ENCODE data around the gene RIPK1.

RIPK1 gene

GRCh38 chr6:3162565-3163247, 94.4 kb downstream of the RIPK1 start:
- DNase-seq (ENCODE audit: low read depth in 3 of 3) = peak; percentile 10 to 33 (median 24)

- no peak for DNase-seq (ENCODE audit: low read depth in 3 of 3)
These were observed 94.9 kb downstream of the RIPK1 start for GRCh38 chr6:3163248-3163594.

- no peak for DNase-seq (ENCODE audit: low read depth in 3 of 3)
These were observed 96.1 kb downstream of the RIPK1 start for GRCh38 chr6:3164388-3164787.

Data from stimulated activated CD4-positive, alpha-beta T cell treated with anti-CD3 and anti-CD28 coated beads, TNF-alpha, amount 100 ng/mL, for 48 hours (primary cell).